GM19324 (cell line): ENCODE results near the gene BCAP29.
A peak's percentile ranks its signal among the peaks of the same experiment; 100 is the strongest.
"Not testable (repeated sequence)": the region's sequence is repeated elsewhere in the genome, so short reads cannot be mapped to it uniquely, and the experiment has no call there.

Experiments used
- ATAC-seq: cut with Tn5 transposase; IDR thresholded peaks from one replicate; pipeline ENCODE4 v1.9.1; 2021; ENCODE audit warnings: mild to moderate bottlenecking, moderate library complexity; ENCODE audit not compliant: unreplicated experiment, low FRiP score

Gene BCAP29

DNA sequence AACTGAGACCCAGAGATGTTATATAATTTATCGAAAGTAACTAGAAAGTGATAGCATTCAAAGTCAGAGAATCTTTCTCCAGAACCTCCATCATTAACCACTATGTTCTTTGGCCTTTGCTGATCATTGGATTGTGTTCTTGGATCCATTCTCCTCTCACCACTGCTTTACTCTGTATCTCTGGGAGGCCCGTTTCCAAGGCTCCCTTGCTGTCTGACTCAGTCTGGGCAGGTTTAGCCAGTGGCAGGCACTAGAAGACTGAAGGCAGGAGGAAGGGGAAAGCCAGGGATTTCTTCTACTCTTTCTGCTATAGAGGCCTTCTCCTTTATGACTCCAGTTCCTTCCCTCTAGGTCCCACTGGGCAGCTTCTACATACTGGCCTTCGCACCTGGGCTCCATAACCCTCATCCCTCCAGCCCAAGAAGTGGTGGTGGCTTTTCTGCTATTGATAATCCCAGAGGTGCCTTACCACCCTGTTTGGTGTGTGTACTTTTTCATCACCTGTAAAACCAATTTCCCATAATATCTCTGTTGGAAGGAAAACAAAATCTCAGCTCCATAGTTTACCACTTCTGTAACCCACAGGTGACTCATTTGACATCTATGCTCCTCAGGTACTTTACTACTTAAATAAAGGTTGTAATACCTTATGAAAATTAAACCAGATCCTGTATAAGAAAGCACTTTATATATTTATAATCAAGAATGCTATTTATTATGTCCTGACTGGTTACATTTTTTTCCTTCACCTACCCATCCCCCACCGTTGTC, 36.0 kb downstream of the BCAP29 start:
- no peak for ATAC-seq

GRCh38 chr7:107622429-107622828, 42.4 kb downstream of the BCAP29 start:
- no peak for ATAC-seq

DNA sequence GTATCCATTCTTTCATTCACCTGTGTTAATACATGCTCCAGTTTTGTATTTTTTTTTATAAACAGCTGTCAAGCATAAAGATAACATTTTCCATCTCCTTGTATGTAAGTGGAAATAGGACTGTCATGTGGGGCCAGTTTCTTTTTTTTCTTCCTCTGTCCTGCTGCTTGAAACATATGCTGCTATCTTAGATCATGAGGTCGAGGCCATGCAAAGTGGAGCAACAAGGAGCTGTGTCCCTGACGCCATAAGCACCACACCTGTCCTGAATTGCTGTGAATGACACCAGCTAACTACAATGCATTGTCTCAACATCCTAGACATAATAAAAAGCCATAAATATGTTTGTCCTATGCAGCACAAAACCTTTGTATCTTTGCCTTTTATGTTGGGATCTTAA, 42.8 kb downstream of the BCAP29 start:
- no peak for ATAC-seq

DNA sequence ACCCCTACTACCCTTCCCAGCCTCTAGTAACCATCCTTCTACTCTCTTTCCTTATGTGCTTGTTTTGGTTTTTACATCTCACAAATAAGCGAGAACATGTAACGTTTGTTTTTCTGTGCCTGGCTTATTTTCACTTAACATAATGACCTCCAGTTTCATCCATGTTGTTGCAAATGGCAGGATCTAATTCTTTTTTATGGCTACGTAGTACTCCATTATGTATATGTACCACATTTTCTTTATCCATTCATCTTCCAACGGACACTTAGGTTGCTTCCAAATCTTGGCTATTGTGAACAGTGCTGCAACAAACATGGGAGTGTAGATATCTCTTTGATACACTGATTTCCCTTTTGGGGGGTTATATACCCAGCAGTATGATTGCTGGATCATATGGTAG, 47.0 kb downstream of the BCAP29 start:
- no peak for ATAC-seq

DNA sequence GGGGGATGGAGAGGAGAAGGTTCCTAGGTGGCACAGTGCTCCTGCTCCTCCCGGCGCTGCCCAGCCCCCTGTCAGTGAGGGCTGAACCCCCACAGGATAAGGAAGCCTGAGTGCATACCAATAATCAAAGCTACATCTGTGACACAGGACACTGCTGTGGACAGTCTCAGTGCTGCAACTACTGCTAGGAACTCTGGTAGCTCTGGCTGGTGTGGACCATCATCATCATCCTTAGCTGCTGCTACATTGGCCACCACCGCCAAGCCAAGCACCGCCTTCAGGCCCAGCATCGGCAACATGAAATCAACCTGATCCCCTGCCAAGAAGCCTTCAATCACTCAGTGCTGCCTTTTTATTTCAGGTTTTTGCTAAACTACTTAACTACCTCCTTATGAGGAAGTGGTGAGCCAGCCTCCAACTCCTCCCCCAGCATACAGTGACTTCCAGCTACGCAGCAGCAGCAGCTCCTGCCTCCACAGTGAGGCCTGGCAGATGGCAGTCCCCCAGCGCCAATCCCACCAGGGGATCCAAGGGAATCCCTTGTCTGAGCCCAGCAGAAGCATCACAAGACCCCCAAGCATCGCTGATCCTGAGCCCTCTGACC, 48.5 kb downstream of the BCAP29 start:
- no peak for ATAC-seq

DNA sequence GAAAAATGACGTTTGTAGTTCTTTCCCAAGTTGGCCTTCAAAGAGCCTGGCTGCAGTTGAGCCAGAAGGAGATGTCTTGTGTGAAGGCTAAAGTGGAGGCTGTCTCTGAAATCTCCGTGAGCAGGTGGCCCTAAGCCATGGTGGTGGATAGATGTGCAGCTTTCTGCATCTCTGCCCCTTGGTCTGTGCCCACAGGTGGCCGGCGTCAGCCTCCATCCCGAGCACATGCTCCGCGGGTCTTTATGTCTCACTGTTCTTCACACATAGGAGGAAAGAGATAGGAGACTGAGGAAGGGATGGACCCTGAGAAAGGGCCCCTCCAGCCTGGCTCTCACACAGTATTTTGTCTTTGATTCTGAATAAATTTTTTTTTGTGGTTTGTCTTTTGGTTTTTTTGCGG, 50.3 kb downstream of the BCAP29 start:
- ATAC-seq: no peak

DNA sequence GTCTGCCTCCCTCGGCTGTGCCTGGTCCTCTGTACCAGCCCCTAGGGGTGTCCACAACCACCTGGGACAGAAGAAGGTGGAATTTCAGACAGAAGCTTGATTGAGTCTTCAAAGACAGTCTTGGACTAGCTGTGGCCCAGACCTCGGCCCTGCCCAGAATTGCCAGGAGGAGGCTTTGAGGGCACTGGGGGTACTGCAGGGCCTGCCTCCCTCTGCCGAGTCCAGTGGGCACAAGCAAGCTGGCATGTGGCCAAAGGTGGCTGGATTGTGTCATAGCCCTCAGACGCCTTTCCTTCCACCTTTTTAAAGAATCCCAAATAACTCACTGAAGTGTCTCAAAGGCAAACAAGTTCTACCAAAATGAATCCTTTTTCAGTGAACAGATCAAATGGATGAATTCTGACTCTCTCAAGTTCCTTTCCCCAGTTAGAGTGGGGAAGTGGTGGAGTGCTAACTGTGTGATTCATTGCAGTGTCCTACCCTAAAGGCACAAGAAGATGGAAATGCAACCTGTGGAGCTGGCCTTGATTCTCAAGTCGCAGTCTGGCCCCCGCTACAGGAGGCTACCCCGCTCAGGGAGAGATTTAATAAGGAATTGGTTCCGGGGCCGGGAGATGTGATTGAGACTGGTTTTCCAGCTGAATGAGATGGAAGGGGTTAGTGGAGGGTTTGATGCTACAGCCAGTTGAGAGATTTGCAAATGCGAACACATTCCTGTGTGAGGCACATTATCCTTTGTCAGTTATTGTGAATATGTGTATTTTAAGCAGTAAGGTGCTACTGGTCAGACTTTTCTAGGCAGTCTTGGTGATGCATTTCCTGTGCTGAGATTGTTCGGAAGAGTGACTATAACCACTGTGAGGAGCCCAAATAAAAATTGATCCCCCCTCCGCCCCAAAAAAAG, 51.8 kb downstream of the BCAP29 start:
- no peak for ATAC-seq

- ATAC-seq: no peak
Measured at GRCh38 chr7:107632492-107632865, 52.4 kb downstream of the BCAP29 start.

DNA sequence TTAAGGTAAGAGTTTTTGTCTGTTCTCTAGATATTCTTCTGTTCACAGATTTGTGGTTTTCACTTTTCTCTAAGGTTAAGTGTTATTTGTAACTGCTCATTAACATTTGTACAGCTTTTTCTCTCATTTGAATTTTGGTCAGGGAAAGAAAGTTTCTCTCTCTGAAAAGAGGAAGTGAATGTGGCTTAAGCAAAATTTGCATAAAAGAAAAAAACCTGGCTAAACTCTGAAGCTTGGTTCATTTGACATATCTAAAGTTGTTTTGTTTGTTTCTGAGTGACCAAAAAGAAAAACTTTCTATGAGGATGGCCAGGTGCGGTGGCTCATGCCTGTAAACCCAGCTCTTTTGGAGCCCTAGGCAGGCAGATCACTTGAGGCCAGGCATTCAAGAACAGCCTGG, 58.5 kb downstream of the BCAP29 start:
- ATAC-seq: peak; percentile 96

DNA sequence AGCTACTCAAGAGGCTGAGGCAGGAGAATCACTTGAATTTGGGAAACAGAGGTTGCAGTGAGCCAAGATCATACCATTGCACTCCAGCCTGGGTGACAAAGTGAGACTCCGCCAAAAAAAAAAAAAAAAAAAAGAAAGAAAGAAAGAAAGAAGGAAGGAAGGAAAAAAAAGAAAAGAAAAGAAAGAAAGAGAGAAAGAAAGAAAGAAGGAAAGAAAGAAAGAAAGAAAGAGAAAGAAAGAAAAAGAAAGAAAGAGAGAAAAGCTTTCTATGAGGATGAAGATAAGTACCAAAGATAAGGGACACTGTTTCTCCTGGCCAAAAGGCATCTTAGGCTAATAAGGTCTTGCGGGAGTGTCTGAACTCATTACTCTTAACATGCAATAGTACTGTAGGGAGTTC, 59.0 kb downstream of the BCAP29 start:
- not testable (repeated sequence) for ATAC-seq

DNA sequence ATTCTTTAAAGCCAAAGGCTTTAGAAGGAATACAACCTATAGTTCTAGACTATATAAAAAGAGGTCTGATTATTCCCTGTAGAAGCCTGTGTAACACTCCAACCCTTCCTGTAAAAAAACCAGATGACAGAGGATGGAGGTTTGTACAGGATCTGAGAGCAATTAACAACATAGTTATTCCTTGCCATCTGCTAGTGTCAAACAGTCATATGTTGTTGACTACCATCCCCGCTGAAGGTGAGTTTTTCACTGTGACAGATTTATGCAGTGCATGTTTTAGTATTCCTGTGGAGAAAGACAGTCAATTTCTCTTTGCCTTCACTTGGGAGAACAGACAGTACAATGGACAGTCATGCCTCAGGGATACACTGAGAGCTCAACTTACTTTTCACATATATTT, 61.6 kb downstream of the BCAP29 start:
- no peak for ATAC-seq

- no peak for ATAC-seq
Measured at GRCh38 chr7:107642501-107642900, 62.5 kb downstream of the BCAP29 start.

DNA sequence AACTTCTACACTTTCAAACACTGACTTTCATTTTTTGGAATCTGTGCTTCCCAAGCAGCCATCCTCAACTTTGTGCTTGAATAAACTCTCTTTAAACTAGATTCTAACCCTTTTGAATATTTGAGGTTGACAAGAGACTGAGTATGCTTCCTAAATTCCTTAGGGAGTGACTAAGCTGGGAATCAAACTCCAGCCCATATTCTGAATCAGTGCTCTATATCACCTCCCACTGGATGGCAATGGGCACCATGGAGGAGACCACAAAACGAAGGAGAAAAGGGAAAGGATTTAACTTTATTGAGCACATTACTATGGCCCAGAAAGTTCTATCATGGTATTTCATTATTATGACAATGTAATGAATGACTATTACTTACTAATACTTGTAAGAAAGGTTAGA, 63.4 kb downstream of the BCAP29 start:
- no peak for ATAC-seq

DNA sequence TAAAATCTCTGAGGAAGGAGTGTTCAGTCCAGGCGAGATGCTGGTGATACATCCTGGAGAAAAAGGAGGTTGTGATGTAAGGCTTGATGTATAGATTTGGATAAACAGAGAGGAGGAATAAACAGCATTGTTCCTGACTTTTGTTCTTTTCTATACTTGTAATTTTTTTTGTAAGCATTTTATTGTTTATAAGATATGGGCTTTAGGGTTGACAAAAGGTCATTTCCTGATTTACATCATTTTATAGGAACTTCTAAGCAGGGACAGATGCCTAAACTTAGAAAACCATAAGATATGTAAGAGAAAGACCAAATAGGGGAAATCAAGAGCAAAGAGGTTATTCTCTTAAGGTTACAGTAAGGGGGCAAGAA, 63.9 kb downstream of the BCAP29 start:
- no peak for ATAC-seq

GRCh38 chr7:107644309-107644974, 64.4 kb downstream of the BCAP29 start:
- no peak for ATAC-seq

- ATAC-seq: no peak
Measured at GRCh38 chr7:107652642-107653041, 72.6 kb downstream of the BCAP29 start.

DNA sequence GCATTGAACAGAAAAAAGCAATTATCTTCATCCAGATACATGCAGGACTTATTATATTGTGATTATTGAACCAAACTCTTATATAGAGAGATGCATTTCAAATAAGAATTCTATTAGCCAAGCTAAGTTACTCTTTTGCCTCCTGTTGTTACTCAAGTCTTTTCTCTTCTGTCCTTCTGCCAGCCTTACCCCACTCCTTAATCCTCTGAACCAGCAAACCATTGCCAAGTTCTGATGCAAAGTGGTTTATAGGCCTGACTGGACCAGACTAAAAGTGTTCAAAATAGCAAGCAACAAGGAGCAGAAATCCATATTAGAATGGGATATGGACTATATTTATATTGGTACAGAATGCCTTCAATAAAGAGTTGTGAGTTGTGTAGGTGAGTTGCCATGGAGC, 78.4 kb downstream of the BCAP29 start:
- no peak for ATAC-seq

DNA sequence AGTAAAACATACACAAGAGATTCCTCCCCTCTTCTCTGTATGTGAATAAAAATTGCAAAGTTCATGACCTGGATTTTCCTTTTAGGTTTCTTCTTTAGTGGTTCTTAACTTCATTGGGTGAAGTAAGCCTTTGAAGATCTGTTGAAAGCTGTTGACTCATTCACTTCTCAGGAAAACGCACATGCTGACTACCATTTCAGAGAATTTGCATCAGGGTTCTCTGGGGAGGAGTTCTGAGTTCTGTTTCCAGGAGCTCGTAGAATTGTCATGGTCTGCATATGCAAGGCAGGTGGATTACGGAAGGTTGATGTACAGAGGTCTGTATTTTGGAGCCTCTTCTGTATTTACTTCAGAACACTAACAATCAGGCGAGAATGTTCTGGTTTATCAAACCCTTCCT, 79.6 kb downstream of the BCAP29 start:
- no peak for ATAC-seq

GRCh38 chr7:107660381-107661080, 80.5 kb downstream of the BCAP29 start, which contains the start of gene SLC26A4:
Gene SLC26A4 (plus strand): TSS chr7:107660828. CDS start chr7:107661642, 814 bp downstream.
- no peak for ATAC-seq
